ENCODE data around the gene QPCT. TPM values are rescaled to one million over a fixed set of nuclear protein-coding genes. Genes with fewer than 3 reads are reported as not detected.
"Not testable (repeated sequence)": the region's sequence is repeated elsewhere in the genome, so short reads cannot be mapped to it uniquely, and the experiment has no call there.

The QPCT gene
- total RNA-seq, 1 donor from 2014 or later, result 0.45 TPM

DNA sequence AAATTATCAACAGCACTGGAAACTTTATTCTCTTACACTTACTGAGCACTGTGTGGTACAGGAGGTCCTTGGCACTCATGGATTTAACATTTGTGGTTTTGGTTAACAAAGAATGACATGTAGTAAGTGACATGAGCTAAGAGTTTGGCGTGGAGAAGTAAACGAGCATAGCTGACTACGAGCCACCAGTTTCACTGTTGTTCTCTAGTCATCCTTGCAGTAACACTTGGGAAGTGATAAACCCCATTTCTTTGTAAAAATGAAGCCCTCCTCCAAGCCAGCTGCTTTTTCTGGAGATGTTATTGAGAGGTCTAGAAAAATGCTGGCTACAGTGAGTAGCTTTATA, 32.7 kb downstream of the QPCT start:
- no peaks in the 10 kb centered on the region for H3K36me3 Mint-ChIP-seq
- H3K27ac Mint-ChIP-seq, result peak overlapping the region; percentile 92
- peaks cover 29% of the 10 kb centered on the region for H3K4me1 Mint-ChIP-seq
- DNase-seq (ENCODE audit: low spot score in 2 of 2, unreplicated experiment in 2 of 2), result no peak
- H3K4me3 Mint-ChIP-seq, result no peak overlapping the region
- no peaks in the 10 kb centered on the region for H3K27me3 Mint-ChIP-seq (ENCODE audit: low read depth)
- H3K9me3 Mint-ChIP-seq, result no peaks in the 10 kb centered on the region
- TF ChIP-seq, protein P1, sequence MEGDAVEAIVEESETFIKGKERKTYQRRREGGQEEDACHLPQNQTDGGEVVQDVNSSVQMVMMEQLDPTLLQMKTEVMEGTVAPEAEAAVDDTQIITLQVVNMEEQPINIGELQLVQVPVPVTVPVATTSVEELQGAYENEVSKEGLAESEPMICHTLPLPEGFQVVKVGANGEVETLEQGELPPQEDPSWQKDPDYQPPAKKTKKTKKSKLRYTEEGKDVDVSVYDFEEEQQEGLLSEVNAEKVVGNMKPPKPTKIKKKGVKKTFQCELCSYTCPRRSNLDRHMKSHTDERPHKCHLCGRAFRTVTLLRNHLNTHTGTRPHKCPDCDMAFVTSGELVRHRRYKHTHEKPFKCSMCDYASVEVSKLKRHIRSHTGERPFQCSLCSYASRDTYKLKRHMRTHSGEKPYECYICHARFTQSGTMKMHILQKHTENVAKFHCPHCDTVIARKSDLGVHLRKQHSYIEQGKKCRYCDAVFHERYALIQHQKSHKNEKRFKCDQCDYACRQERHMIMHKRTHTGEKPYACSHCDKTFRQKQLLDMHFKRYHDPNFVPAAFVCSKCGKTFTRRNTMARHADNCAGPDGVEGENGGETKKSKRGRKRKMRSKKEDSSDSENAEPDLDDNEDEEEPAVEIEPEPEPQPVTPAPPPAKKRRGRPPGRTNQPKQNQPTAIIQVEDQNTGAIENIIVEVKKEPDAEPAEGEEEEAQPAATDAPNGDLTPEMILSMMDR (IDR thresholded peaks at IDR 0.05; ENCODE audit: unreplicated experiment), result no peak

DNA sequence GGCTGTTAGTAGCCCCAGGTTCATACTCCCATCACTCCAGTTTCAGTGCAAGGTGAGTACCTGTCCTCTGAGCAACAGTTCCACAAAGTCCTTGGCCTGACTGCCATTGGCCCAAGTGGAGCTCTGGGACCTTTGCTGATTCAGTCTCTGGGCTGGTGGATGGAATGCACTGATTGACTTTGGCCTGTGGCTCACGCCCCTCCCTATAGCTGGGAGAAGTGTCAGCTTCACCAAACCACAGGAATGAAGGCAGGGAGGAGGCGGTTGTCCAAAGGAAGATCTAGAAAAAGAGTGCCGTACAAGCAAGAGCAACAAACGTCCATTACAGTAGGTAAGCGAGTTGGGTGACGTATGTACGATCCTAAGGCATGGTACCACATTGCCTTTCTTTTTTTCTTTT, 34.0 kb downstream of the QPCT start:
- Mint-ChIP-seq H3K4me1 (peaks cover 29% of the 10 kb centered on the region), H3K9me3 (no peaks in the 10 kb centered on the region), H3K27ac (peak overlapping the region; percentile 37), H3K4me3 (no peak overlapping the region), H3K36me3 (no peaks in the 10 kb centered on the region), H3K27me3 (ENCODE audit: low read depth) (no peaks in the 10 kb centered on the region)
- no peak for DNase-seq (ENCODE audit: low spot score in 2 of 2, unreplicated experiment in 2 of 2)
- TF ChIP-seq, protein P1 (IDR thresholded peaks at IDR 0.05; ENCODE audit: unreplicated experiment), result no peak

DNA sequence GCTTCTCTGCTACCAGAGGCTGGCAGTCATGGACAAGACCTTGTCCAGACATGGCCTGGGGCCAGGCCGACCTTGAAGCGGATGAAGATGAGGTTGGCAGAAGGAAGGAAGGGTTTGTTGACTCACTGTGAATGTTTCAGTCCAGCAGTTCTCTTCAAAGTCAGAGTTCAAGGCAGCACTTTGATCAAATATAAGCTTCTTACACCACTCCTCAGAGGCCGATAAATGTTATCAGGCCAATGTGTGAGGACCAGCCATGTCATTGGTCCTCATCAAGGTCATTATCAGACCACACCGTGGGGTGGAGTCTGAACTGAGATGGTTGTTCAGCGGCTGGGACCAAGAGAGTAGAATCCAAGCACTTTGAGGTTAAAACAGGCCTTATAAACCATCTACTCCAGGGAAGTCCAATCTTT, 35.5 kb downstream of the QPCT start:
- peaks cover 28% of the 10 kb centered on the region for H3K4me1 Mint-ChIP-seq

DNA sequence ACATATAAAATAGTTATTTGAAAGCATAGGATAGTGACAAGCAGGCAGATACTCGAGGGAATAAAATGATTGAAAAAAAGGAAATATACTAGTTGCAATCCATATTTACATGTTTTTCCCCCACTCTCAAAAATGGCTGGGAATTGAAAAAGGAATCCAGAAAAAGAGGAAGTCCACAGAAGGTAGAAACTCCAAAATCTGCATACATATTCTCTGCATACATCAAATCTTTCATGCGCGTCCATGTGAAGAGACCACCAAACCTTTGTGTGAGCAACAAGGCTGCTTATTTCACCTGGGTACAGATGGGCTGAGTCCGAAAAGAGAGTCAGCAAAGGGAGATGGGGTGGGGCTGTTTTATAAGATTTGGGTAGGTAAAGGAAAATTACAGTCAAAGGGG, 36.4 kb downstream of the QPCT start:
- peaks cover 21% of the 10 kb centered on the region for H3K4me1 Mint-ChIP-seq
- not testable (repeated sequence) for H3K27me3 Mint-ChIP-seq (ENCODE audit: low read depth)

More for the DNA sequence above, 35.5 kb downstream of the QPCT start:
- Mint-ChIP-seq H3K9me3 (no peaks in the 10 kb centered on the region), H3K36me3 (no peaks in the 10 kb centered on the region), H3K27ac (no peak overlapping the region), H3K27me3 (ENCODE audit: low read depth) (no peaks in the 10 kb centered on the region), H3K4me3 (no peak overlapping the region)
- DNase-seq (ENCODE audit: low spot score in 2 of 2, unreplicated experiment in 2 of 2), result no peak
- TF ChIP-seq, protein P1 (IDR thresholded peaks at IDR 0.05; ENCODE audit: unreplicated experiment), result no peak

DNA sequence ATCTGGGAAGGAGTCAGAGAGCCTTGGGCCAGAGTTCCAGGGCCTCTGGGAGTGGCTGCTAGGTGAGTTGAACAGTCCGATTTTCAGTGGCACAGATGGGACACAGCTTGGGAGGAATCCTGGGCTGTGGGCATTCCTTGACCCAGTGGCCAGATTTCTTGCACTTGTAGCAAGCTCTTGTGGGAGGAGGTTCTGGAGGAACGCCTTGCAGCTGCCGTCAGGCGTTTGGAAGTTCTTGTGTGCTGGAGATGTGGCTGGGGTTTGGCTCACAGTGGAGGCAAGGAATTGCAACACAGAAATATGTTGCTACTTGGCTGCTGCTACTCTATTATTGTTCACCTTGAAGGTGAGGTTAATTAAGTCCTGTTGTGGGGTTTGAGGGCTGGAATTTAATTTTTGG, 39.8 kb downstream of the QPCT start:
- H3K9me3 Mint-ChIP-seq; H3K36me3 Mint-ChIP-seq; H3K27me3 Mint-ChIP-seq (ENCODE audit: low read depth); H3K27ac Mint-ChIP-seq; H3K4me3 Mint-ChIP-seq; DNase-seq (ENCODE audit: low spot score in 2 of 2, unreplicated experiment in 2 of 2); H3K4me1 Mint-ChIP-seq: not testable (repeated sequence)

More for the DNA sequence above, 36.4 kb downstream of the QPCT start:
- H3K27ac Mint-ChIP-seq; H3K36me3 Mint-ChIP-seq; DNase-seq (ENCODE audit: low spot score in 2 of 2, unreplicated experiment in 2 of 2); H3K9me3 Mint-ChIP-seq; H3K4me3 Mint-ChIP-seq: not testable (repeated sequence)

DNA sequence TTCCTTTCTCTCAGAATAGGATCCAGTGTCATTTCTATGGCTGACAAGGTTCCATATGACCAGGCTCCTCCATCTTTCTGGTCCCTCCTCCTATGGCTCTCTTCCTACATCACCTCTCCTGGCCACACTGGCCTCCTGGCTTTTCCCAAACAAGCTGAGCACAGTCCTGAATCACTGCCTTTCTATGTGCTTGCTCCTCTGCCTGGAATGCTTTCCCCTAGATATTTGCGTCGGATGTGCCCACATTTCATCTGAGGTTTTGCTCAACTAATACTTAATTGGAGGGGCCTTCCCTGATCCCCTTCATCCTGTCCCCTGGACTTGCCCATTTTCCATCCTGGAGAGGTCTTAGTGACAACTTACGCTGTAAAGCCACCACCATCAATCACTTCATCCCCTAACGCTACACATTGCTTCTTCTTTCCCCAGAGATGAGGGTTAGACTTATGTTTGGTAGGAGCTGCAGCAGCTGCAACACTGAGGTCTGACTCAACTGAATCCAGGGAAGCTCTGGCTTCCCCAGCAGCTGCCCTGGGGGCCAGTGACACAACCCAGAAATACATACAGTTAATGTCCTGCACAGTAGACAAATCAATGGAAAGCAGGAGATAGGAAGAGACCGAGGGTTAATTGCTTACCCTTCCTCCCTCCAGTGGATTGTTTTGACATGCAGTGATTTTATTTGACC, 42.9 kb downstream of the QPCT start:
- TF ChIP-seq, protein P1 (IDR thresholded peaks at IDR 0.05; ENCODE audit: unreplicated experiment), result no peak
- Mint-ChIP-seq H3K4me3 (no peak overlapping the region), H3K27me3 (ENCODE audit: low read depth) (no peaks in the 10 kb centered on the region), H3K9me3 (peaks cover 2% of the 10 kb centered on the region), H3K27ac (no peak overlapping the region), H3K4me1 (peaks cover 9% of the 10 kb centered on the region), H3K36me3 (no peaks in the 10 kb centered on the region)
- DNase-seq (ENCODE audit: low spot score in 2 of 2, unreplicated experiment in 2 of 2), result no peak

DNA sequence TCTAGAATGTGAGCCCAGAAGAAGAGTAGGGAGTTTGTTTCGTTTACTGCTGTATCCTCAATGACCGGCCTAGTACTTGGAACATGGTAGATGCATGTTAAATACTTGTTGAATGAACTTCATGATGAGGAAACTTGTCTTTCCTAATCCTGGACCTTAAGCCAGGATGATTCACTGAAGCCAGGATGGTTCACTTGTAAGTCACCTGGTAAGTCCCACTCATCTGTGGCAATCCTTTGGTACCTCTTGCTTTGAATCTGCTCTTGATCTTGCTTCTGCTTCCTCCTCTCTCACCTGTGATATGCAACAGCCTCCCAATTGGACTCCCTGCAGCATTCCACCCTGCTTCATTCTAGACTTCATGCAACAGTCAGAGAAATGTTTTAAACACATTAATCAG, 43.6 kb downstream of the QPCT start:
- no peaks in the 10 kb centered on the region for H3K27me3 Mint-ChIP-seq (ENCODE audit: low read depth)
- H3K27ac Mint-ChIP-seq, result no peak overlapping the region
- no peak overlapping the region for H3K4me3 Mint-ChIP-seq
- DNase-seq (ENCODE audit: low spot score in 2 of 2, unreplicated experiment in 2 of 2), result no peak
- TF ChIP-seq, protein P1 (IDR thresholded peaks at IDR 0.05; ENCODE audit: unreplicated experiment), result no peak
- H3K9me3 Mint-ChIP-seq, result peaks cover 6% of the 10 kb centered on the region
- no peaks in the 10 kb centered on the region for H3K36me3 Mint-ChIP-seq
- H3K4me1 Mint-ChIP-seq, result peaks cover 9% of the 10 kb centered on the region
